ENCODE data around the gene FBXL4. TPM values are rescaled to one million over a fixed set of nuclear protein-coding genes. Genes with fewer than 3 reads are reported as not detected.
A peak's percentile ranks its signal among the peaks of the same experiment; 100 is the strongest.

Gene FBXL4
- total RNA-seq, 6 experiments from 2014 or later = 10.6 to 13.0 (median 12.3) TPM

DNA sequence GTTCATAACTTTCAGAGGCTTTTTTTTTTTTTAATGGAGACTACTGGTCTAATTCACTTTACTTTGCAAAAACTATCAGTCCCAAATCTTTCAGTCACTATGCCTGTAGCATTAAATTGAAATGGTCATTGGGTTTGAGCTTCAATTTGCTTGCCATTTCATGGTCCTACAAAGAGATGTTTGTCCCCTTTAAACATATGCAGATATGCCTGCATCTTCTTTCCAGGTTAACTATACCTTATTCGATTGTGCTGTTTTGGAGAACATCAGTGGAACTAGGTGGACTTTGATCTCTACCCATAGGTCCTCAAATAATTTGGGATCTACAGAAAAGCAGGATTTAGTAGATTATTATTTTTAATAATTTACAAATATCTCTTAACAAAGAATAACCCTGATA lies 108.8 kb downstream of the FBXL4 start:
- no peak for DNase-seq
- H3K9me3 Mint-ChIP-seq = no peaks in the 10 kb centered on the region
- H3K4me1 Mint-ChIP-seq (ENCODE audit: low read depth) = peaks cover 16% of the 10 kb centered on the region
- H3K27ac Mint-ChIP-seq = no peak overlapping the region
- H3K27me3 Mint-ChIP-seq (ENCODE audit: insufficient read depth) = peaks cover 51% of the 10 kb centered on the region
- TF ChIP-seq, protein P1, sequence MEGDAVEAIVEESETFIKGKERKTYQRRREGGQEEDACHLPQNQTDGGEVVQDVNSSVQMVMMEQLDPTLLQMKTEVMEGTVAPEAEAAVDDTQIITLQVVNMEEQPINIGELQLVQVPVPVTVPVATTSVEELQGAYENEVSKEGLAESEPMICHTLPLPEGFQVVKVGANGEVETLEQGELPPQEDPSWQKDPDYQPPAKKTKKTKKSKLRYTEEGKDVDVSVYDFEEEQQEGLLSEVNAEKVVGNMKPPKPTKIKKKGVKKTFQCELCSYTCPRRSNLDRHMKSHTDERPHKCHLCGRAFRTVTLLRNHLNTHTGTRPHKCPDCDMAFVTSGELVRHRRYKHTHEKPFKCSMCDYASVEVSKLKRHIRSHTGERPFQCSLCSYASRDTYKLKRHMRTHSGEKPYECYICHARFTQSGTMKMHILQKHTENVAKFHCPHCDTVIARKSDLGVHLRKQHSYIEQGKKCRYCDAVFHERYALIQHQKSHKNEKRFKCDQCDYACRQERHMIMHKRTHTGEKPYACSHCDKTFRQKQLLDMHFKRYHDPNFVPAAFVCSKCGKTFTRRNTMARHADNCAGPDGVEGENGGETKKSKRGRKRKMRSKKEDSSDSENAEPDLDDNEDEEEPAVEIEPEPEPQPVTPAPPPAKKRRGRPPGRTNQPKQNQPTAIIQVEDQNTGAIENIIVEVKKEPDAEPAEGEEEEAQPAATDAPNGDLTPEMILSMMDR (IDR thresholded peaks at IDR 0.05) = no peak
- no peak overlapping the region for H3K4me3 Mint-ChIP-seq
- no peaks in the 10 kb centered on the region for H3K36me3 Mint-ChIP-seq (ENCODE audit: low read depth)

DNA sequence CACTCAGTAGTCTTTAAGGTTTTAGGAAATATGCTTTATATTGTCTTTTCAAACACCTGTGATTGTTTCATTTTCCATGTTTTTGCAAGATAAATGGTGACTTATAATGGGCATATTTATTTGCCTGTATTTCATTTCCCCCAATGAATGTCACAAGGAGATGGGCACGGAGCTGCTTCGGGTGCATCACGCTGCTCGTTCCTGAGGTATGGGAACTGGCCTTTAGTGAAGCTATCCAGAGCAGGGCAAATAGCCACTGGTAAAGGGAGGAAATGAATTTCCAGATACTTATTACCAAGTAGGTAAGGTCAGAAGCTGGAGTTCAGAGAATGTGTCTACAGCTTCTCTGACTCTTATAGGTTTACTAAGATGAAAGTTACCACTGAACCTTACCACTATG lies 109.7 kb downstream of the FBXL4 start:
- Mint-ChIP-seq H3K27me3 (ENCODE audit: insufficient read depth) (peaks cover 54% of the 10 kb centered on the region), H3K4me3 (no peak overlapping the region)

DNA sequence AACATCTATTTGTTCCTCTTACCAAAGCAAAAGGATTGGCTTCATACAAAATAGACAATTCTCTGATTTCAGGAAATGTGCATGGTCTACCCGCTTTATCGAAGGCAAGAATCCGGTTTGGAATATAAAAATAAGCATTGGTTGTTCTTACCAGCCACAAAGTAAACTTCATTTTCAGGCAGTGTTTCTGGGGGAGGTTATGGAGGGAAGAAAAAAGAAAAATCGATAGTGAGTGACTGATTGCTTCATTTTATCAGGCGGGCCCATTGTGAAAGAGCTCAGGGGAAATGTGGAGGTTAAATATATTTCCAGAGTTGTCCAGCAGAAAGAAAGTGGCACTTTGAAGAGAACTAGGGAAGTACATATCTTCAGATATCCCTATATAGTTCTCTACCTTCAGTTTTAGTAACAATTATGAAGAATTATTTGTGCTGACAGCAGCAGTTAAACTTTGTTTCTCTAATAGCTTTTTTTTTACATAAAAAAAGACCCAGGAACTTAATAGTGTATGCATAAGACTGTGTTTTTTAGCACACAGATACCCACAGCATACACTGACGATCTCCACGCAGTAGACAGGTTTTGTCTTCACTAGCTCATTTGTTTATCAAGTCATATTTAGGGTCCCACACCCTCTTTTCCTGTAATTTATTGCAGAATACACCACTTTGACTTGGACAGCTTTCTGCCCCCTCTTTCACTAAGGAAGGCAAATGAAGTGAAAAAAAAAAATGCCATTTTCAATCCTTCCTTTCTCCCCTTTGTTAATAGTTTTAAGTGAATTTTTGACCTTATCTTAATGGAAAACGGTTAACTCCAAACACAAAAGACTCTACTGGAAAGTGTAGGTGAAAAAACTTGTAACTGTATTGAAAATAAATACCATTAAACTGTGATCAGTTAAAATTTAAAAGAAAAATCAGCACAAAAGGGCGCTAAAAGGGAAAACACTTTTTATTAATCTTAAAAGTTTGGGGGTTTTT lies 110.5 kb downstream of the FBXL4 start:
- Mint-ChIP-seq H3K27me3 (ENCODE audit: insufficient read depth) (peaks cover 53% of the 10 kb centered on the region), H3K9me3 (no peaks in the 10 kb centered on the region), H3K36me3 (ENCODE audit: low read depth) (no peaks in the 10 kb centered on the region), H3K4me3 (no peak overlapping the region), H3K4me1 (ENCODE audit: low read depth) (peaks cover 33% of the 10 kb centered on the region), H3K27ac (no peak overlapping the region)
- TF ChIP-seq, protein P1 (IDR thresholded peaks at IDR 0.05) = no peak
- no peak for DNase-seq

More for the DNA sequence above, 109.7 kb downstream of the FBXL4 start:
- TF ChIP-seq, protein P1 (IDR thresholded peaks at IDR 0.05) = no peak
- Mint-ChIP-seq H3K4me1 (ENCODE audit: low read depth) (peaks cover 25% of the 10 kb centered on the region), H3K27ac (no peak overlapping the region), H3K36me3 (ENCODE audit: low read depth) (no peaks in the 10 kb centered on the region), H3K9me3 (no peaks in the 10 kb centered on the region)
- DNase-seq = no peak

DNA sequence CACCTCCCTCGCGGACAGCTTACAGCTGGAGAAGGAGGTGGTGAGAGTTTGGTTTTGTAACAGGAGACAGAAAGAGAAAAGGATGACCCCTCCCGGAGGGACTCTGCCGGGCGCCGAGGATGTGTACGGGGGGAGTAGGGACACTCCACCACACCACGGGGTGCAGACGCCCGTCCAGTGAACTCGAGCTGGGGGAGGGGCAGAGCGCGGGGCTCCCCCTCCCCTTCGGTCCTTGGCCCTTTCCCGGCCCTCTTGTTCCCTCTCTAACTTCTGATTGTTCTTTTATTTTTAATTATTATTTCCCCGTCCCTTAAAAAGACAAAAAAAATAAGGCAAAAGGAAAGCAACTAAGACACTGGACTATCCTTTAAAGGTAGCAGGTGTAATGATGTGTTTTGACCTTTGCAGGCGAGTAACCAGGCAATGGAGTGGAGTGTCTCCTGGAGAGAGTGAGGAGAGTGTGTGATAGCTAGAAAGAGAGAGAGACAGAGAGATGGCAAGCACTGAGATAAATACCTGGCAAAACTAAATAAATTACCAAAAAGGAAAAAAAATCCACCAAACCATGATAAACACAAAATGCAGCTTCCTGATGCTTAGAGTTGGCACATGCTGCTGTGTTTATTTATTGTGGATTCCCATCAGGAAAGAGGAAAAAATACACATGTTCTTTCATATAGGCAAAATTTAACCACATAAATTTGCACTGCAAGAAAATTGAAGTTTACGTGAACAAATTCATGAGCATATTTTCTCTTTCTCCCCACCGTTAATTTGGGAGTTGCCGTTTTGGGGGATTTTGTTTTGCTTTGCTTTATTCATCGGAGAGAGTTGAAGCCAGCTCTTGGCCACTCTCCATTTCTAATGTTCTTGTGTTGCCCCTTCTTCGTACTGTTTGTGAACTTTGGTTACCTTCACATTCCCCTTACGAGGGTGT lies 111.5 kb downstream of the FBXL4 start:
- no peaks in the 10 kb centered on the region for H3K9me3 Mint-ChIP-seq
- H3K36me3 Mint-ChIP-seq (ENCODE audit: low read depth) = no peaks in the 10 kb centered on the region
- peaks cover 42% of the 10 kb centered on the region for H3K4me1 Mint-ChIP-seq (ENCODE audit: low read depth)
- no peak overlapping the region for H3K27ac Mint-ChIP-seq
- TF ChIP-seq, protein P1 (IDR thresholded peaks at IDR 0.05) = no peak
- no peak for DNase-seq
- H3K27me3 Mint-ChIP-seq (ENCODE audit: insufficient read depth) = peaks cover 53% of the 10 kb centered on the region
- peak overlapping the region; percentile 50 for H3K4me3 Mint-ChIP-seq

Data from HFFc6 (cell line).